GM18499 (cell line): ENCODE results near the gene RAB19.
"Not testable (repeated sequence)": the region's sequence is repeated elsewhere in the genome, so short reads cannot be mapped to it uniquely, and the experiment has no call there.

Experiments used
- ATAC-seq: cut with Tn5 transposase; IDR thresholded peaks from one replicate; pipeline ENCODE4 v1.9.1; 2021; ENCODE audit warnings: moderate number of reproducible peaks; ENCODE audit not compliant: insufficient read depth, unreplicated experiment

RAB19 gene

DNA sequence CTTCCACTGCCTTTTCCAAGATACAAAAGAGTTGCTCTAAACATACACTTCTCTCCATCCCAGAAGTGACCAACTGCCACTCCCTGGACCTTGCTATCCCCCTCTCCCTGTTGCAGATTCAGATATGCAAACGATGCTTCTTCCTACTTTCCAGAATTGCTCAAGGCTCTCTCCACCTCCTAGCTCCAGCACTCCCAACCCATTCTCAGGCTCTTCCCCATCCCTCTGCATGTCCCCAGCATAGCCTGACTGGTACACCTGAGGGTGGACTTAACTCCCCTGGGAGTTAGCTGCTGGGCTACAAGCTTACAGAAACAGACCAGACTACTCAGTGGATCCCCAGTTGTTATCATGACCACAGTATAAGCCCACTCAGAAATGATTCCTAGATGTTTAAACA, 47.9 kb downstream of the RAB19 start:
- ATAC-seq = no peak

- ATAC-seq = no peak
Measured at GRCh38 chr7:140453273-140453672, 49.4 kb downstream of the RAB19 start.

GRCh38 chr7:140453785-140454656, 50.2 kb downstream of the RAB19 start:
- not testable (repeated sequence) for ATAC-seq

DNA sequence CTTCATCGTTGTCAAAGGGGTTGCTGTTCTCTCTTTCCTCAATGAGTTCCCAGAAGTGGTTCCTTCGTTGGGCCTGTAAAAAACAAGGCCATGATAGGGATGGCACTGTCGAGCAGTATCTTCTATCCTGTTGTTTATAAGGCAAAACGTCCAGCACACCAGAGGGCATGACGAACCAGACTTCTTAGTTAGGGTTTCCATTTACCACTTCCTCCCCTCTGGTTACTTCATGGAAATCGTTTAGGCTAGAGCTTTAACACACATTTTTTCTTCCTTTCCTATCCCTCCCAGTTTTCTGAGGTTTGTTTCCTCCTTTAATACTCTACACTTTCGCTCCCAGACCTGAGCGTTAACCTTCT, 50.8 kb downstream of the RAB19 start:
- no peak for ATAC-seq

- ATAC-seq = no peak
Measured at GRCh38 chr7:140455743-140456142, 51.9 kb downstream of the RAB19 start.

DNA sequence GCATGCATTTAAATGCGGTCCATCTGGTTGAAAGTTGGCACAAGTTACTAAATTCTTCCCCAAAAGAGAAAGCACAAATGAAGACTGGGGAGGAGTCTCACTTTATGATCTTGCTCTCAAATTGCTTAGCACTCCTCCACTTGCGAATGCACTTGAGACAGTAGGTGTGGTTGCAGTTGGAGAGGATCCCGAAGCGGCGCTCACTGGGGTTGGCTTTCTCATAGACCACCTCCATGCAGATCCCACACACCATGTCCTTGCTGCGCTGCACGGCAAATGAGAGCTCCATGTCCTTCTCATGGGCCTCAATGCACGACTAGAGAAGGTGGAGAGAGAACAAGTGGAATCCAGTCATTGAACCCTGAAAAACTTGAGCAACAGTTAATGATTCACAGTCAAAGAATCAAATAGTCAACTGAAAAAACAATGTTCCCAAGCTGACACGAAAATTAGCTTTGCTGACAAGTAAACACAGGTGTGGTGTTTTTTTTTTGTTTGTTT, 52.7 kb downstream of the RAB19 start:
- no peak for ATAC-seq

- ATAC-seq = no peak
Measured at GRCh38 chr7:140458201-140458600, 54.3 kb downstream of the RAB19 start.

- ATAC-seq = no peak
Measured at GRCh38 chr7:140458916-140459315, 55.1 kb downstream of the RAB19 start.

GRCh38 chr7:140463111-140463510, 59.3 kb downstream of the RAB19 start:
- ATAC-seq = no peak

DNA sequence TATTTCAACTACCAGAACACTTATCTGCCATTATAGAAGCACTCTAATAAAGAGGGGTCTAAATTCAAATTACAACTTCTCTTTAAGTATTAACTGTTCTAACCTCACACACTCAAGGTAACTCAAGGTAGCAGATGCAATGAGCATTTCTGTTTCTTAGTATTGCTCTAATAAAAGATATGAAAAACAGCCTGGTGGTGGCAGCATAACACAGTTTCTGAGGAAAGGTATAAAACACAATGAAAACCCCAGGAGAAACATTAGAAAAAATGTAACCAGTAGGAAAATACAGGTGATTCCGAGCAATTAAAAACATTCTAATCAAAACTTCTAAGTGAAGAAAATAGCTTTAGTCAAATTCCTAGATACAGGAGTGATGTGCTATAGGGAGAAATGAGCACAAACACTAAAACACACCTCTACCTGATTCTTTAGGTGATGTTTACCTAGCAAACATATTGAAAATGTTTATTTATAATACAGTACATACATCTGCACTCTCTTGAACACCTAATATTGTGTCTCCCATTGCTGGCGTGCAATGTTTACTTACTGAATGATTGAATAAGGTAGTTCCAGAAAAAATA, 72.0 kb downstream of the RAB19 start:
- no peak for ATAC-seq

DNA sequence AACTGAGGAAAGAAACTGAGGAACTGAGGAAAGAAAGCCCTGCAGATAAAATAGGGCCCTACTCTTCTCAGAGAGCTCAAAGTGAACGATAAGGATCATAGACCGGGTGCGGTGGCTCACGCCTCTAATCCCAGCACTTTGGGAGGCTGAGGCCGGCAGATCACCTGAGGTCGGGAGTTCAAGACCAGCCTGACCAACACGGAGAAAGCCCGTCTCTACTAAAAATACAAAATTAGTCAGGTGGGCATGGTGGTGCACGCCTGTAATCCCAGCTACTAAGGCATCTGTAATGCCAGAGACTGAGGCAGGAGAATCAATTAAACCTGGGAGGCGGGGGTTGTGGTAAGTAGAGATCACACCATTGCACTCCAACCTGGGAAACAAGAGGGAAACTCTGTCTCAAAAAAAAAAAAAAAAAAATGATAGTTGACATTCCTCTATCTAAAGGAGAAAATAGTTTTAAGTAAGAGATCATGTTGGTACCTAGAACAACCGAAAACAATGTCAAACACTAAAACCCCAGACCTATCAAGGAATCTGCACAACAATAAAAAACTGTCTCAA, 72.9 kb downstream of the RAB19 start:
- ATAC-seq = no peak
